ENCODE data around the gene MKNK2.

MKNK2 gene

DNA sequence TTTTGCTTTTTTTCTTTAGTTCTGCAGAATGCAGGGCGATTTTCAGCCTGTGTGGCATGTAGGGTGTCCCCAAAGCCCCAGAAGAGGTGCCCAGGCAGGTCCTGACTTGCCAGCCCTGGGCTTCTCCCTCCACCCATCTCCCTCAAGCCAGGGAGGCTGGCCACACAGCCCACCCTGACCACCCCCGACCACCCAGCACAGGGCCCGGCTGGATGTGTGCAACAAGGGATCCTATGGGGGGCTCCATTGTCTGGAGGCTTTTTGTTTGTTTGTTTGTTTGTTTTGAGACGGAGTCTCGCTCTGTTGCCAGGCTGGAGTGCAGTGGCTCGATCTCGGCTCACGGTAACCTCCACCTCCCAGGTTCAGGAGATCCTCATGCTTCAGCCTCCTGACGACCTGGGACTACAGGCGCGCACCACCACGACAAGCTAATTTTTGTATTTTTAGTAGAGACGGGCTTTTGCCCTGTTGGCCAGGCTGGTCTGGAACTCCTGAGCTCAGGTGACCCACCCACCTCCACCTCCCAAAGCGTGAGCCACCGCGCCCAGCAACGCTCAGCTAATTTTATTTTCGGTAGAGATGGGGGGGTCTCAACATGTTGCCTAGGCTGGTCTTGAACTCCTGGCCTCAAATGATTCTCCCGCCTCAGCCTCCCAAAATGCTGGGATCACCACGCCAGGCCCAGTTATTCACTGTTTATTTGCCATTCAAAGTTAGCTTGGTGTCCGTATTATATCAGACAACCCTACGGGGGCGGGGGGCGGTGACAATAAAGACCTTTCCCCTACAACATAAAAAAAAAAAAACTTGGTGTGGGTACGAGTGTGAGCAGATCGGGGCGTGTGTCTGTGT, 7.8 kb upstream of the MKNK2 start:
- no peak for DNase-seq (ENCODE audit: low read depth)

DNA sequence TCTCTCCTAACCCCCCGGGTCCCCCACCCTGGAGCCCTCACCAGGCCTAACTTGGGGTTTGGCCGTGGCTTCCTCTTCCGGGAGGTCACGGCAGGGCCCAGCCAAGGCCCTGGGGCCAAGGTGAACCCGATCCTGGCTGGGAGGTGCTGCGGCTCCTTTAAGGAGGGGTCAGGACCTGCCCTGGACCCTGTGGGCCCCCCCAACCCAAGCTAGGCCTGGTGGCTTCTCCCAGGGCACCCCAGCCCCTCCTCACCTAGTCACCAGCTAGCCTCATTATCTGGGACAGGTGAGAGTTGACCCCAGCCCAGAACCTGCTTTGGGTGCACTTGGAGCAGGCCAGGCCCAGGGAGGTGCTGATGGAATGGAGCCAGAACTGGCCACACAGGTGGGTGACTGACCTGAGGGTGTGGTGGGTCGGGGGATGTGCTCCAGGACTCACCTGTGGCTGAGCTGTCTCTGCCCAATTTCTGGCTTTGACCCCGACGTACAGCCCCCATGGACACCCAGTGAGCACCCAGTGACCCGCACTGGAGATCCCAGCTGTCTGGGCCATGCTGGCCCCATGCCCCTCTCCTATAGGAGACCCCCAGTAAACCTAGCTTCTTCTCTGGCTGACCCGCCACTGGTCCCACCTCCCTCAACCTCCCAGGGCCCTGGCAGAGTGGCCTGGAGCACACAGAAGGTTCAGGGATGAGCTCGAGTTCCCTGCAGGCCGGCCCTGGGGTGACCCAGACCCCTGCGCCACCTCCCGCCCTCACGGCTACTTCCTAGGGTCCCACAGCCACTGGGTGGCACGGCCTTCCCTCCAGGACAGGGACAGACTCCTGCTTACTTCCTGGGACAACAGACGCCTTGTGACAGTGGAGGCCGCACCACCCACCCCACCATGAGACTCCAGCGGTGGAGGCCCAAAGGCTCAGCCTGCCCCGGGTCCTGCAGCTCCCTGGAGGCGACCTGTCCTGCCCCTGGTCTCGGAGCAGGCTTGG, 6.7 kb upstream of the MKNK2 start:
- no peak for DNase-seq (ENCODE audit: low read depth)

DNA sequence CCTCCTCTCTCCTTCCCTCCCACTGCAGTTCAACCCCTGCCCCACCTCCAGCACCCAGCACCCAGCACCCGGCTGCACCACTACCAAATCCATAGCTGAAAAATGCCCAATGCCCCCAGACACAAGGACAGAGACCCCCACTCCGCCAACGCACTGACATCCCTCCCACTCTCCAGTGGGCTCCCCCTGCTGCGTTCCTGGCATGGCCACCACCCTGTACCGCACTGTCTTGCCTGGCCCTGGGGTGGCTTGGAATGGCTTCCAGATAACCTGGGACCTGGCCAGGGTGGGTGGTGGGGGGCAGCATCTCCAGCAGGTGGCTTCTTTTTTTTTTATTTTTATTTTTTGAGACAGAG, 5.8 kb upstream of the MKNK2 start:
- DNase-seq (ENCODE audit: low read depth): no peak

DNA sequence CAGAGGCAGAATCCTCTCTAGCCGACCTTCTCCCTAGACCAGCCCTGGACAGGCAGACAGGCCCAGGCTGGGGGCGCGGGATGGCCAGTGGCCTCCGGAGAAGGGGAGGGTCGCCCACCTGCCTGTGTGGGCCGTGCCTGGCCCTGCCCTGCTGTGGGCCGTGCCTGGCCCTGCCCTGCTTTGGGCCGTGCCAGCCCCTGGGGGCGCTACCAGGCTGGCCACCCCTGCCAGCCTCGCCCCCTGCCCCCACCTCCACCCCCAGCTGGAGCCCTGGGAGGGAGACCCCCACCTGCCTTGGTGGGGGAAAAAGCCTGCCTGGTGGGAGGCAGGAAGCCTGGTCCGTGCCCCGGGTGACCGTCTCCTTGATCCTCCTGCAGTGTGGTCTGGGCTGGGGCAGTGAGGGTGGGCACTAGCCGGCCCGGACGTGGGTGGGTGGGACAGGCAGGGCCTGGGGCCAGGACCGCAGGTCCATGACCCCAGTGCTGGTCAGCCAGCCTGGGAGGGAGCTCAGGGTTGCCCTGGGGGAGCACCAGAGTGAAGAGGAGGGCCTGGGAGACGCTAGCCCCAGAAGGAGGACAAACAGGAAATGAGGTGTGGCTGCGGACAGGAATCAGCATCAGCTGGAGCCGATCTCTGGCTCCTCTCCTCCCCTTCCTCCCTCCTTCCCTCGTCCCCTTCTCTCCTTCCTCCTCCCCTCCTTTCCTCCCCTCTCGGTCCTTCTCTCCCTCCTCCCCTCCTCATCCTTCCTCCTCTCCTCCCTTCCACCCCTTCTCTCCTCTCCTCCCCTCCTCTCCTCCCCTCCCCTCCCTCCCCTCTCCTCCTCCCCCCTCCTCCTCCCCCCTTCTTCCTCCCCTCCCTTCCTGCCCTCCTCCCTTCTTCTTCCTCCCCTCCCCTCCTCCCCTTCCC, 5.1 kb upstream of the MKNK2 start:
- DNase-seq (ENCODE audit: low read depth): peak; percentile 57

DNA sequence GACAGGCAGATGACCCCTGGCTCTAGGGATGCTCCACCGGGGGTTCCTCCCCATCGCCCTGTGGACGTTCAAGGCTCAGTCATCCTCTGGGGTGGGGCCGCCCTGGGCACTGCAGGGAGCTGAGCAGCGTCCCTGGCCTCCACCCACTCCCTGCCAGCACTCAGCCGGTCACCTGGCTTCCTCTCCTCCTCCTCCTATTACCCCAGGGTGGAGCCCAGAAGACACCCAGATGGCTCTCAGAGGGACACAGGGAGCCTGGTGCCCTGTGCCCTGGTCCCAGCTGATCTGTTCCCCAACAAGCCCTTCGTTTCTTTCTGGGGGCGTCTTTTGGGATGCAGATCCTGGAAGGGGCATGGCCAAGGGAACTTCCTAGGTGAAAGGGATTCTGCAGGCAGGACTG, 3.7 kb upstream of the MKNK2 start:
- no peak for DNase-seq (ENCODE audit: low read depth)

DNA sequence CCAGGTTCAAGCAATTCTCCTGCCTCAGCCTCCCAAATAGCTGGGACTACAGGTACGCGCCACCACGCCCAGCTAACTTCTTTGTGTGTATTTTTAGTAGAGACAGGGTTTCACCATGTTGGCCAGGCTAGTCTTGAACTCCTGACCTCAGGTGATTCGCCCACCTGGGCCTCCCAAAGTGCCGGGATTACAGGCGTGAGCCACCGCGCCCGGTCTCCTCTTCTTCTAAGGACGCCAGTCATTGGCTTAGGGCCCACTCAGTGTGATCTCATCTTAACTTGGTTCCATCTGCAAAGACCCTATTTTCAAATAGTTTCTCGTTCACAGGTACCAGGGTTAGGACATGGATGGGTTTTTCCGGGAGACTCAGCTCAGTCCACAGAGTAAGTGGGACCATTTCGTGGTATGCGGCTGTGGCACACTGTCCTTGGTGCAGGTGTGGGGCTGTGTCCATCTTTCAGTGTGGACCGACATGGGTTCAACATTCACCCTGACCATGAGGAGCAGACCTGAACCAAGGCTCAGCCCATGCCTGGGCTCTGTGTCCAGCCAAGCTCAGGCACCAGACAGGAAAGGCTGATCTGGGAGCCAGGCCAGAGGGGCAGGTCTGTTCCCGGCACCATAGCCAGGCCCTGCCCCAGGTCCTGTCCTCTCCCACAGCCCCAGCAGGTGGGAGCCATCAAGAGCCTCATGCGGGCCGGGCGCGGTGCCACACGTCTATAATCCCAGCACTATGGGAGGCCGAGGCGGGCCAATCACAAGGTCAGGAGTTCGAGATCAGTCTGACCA, 2.8 kb upstream of the MKNK2 start:
- peak; percentile 24 for DNase-seq (ENCODE audit: low read depth)

DNA sequence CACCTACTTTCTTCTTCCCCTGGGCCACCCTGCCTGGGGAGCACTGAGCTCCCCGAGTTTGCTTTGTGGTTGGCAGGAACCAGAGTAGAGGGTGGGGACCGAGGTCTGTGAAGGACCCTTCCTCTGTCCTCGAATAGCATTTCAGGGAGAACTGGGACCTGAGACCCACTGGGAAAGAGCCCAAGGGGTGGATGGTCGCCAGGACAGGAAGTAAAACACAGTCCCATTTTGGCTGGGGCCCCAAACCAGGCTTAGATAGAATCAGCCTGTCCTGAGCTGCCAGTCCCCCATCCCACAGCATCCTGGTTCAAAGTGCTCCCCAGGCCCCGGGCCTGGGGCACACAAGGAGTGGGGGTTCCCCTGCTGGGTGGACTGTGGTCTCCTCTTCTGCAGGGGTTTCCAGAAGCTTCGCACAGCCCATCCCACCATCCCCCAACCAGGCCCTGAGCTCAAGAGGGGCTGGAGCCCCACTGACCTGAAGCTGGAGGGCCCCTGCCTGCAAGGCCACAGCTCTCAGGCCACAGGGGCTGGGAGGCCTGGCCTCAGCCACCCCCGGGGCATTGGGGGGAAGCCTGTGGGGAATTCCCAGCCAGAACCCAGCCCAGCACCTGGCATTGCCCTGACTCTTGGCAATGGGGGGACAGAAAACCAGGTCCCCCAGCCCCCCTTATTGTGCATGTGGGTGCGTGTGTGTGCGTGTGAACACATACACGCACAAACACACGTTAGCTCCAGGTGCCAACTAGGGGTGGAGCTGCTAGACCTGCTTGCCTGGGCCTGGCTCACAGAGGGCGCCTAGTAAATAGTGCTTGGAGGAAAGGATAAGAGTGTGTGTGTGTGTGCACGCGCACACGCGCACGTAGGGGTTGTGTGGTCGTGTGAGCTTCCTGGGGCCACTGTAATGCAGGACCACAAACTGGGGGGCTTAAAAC, 995 bp upstream of the MKNK2 start:
- DNase-seq (ENCODE audit: low read depth): no peak

DNA sequence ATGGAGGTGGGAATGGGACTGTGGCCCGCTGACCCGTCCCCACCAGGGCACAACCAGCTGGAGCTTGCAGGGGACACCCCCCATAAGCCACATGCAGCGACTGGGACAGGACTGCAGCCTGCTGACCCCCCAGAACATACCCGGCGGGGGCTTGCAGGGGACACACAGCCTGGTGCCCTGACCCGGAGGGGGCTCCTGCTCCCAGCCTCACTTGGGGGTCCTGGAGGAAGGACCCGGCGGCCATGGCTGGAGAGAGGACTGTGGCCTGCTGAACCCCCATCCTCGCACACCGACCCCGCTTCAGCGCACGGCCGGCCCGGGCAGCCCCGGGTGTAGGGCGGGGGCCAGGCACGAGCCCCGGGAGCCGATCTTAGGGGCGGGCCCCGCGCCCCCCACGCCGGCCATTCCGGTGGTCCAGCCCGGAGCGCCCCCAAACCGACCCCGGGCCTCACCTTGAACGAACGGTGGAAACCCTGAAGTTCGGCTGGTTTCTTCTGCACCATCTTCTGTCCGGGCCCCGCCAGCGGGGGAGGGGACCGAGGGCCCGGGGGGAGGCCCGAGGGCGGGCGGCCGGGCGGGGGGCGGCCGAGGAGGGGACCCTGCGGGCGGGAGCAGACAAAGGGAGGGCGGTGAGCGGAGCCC, 574 bp downstream of the MKNK2 start:
- DNase-seq (ENCODE audit: low read depth): no peak

DNA sequence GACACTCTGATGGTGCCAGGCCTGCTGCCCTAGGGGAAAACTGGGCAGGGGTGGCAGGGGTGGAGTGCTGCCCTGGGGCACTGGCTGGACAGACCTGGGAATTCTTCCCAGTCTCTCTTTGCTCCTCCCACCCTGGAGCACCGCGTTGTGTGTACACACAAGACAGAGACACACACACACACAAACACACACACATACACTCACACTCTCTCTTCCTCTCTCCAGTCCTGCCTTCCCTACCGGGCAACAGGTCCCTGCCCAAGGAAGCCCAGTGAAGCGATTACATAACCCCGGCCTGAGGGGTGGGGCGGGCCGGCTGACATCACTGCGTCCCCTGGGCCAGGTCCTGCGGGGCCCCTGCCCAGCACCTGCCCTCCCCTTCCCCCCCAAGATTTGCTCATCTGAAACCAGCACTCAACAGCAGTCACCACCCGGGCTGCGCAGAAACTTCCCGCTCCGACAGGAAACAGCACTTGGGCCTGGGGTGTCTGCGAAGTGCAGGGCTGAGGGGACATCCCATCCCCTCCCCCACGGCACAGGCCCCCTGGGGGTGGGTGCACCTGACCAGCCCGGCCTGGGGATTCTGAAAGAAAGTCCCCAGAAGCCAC, 1.2 kb downstream of the MKNK2 start:
- DNase-seq (ENCODE audit: low read depth): peak; percentile 74

DNA sequence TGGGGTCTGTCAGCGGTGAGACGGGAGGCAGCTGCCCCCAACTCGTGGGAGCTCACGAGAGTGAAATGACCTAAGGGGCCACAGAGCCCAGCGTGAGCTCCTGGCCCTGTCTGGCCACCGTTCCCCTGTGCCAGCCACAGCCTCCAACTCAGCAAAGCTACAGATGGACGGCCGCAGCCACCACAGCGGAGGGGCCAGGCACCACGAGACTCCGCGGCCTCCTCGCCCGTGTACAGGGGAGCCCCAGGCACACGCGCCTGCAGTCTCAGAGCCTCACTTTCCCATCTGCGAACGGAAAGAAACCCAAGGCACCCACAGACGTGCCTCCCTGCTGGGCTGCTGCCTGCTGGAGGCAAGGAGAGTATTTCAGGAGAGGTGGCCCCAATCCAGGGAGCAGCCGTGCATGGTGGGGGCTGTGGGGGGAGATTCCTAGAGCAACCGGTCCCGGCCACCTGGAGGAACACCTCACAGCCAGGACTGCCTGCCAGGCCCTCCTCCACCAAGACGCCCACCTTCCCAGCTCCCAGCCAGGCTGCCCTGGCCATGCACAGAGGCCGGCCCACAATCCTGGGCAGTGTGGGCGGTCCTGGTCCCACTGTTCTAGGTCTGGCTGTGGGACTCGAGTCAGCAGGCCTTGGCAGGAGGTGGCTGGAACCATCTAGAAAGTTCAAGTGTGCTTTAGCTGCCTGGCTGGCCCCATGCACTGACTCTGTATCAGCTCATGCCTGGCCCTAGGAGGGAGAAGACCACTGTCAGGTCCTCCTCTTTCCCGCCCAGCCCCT, 1.9 kb downstream of the MKNK2 start:
- peak; percentile 29 for DNase-seq (ENCODE audit: low read depth)

DNA sequence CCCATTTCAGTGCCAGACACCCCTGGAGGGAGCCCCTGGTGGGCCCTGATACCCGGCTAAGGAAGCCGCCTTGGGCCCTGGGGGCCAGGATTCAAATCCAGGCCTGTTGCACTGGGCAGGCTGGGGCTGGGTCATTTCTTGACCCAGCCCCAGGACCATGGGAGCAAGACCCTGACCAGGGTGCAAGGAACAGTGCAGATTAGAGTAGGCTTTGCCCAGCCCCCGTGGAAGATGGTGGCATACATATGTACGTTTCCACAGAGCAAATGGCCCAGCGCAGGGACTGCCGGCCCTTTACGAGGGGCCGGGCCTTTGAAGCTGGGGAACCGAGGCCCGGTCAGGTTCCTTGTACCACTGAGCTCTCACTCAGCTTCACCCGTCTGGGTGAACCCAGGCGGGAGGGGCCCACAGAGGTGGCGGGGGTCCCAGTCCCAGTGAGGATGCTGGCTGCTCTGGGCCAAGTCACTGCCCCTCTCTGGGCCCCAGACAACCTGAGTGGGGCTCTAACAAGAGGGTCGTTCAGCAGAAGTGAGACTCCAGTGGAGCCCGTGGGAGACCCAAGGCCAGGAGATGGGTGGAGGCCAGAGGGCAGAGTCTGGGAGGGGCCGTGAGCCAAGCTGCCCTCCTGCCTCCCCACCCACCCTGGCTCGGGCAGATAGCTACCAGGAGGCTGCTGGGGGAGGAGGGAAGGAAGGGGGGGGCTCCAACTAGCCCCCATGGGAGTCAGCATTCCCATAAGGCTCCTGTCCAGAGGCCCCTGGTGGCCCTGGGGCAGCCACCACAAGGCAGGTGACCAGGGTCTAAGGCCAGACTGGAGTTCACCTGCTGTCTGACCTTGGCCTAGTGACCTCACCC, 2.7 kb downstream of the MKNK2 start:
- DNase-seq (ENCODE audit: low read depth): no peak

DNA sequence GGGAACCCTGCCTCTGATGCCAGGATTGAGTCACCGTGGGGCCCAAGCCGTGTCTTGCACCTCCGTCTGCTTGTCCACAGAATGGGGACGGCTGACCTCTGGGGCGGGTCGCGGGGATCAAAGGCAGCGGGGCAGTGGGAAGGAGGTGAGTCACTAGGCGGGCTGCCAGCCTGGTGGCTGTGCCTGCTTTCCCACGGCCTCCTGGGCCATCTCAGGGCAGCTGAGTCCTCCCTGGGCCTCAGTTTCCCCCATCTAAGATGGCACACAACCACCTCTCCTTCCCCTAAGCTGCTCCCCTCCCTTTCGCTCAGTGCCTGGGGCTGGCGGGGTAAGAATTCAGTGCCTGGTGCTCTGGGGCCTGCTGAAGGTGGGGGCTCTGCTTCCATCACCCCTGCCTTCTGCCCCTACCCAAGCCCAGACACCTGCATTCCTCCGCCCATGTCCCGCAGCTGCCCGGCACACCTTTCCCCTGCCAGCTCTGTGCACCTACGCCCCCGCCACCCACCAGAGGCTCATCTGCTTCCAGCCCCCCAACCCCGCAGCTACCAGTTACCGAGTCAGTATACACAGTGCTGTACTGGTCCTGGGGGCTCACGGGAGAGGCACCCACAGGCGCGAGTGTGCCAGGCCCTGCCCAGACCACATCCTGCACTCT, 3.5 kb downstream of the MKNK2 start:
- peak; percentile 23 for DNase-seq (ENCODE audit: low read depth)

DNA sequence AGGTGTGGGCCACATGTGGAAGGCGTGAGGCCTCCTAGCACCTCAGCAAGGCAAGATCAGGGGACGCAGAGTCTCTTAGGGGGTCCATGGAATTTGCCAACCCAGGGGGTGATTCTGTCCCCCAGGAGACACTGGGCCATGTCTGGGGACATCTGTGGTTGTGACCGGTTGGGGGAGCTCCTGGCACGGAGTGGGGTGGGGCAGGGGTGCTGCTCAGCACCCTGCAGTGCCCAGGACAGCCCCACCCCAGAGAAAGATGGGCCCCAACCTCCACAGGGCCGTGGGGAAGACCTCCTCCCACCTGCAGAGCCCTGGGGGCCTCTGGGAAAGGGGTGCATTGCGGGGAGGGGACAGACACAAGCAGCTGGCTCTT, 4.0 kb downstream of the MKNK2 start:
- no peak for DNase-seq (ENCODE audit: low read depth)

DNA sequence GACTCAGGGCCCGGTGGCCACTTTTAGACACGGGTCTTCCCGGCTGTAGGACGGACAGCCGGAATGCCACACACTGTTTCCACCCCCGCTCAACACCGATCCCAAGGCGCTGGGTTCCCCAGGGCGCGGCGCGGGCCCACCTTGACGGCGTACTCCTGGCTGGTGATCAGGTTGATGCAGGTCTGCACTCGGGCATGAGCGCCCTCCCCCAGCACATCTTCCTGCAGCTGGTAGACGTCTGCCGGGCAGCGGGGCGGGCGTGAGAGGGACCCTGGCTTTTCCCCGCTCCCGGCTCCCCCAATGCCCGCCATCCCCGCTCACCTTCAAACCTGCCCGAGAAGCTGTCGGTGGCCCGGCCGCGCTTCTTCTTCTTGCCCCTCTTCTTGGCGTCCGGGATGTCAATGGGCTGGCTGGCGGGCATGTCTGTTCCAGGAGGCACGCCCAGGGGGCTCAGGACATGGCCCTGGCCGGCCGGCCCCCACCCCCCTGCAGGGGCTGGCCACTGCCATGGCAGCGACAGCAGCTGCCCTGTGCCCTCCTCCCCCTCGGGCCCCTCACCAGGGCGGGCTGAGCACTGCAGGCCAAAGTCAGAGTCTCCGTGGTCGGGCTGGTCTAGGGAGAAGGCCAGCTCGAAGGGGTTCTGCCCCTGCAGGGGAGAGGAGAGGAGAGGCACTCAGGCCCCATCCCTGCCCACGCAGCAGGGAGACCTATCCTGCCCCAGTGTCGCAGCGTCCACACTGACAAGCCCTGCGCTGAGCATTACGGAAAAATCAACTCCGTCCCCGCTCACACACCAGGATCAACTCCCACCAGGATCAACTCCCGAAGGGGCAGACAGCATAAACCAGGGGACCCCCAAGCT, 4.8 kb downstream of the MKNK2 start:
- DNase-seq (ENCODE audit: low read depth): no peak

DNA sequence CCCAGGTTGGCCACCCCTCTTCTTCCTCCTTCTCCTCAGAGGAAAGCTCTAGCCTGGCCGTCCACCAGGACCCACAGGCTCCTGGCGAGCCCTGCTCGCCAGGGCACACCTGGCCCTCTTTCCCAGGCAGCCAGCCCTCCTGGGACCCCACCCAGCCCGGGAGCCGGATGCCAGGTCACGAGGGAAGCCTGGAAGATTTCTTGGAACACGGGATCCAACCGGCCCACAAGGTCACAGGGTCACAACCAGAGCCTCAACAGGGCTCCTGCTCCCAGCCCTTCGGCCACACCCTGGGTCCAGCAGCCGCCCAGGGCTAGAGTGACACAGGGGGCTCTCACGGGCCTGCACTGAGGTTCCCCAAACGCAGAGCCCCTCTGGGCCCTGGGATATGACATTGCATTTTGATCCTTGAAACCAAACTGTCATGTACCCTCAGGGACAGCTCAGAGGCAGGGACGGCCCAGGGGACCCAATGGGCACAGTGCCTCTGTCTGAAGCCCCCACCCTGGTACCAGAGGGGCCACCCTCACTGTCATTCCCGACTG, 5.5 kb downstream of the MKNK2 start:
- DNase-seq (ENCODE audit: low read depth): no peak

All from iris pigment epithelial cell (primary cell).